A549 (cell line): Measurements from ENCODE around the gene PPHLN1.

ENCODE experiments used
- CTCF ChIP-seq: fragments of >200 bp; sonication (Bioruptor Twin); formaldehyde crosslinking; IDR thresholded peaks from 3 replicates; pipeline ENCODE4 v1.5.1; 2016
- EP300 ChIP-seq, 2 experiments: fragments of >200 bp; sonication (Bioruptor Twin); formaldehyde crosslinking; IDR thresholded peaks; 2 replicates in 1 of 2; 3 replicates in 1 of 2; pipeline ENCODE4 v1.6.1; 2016 to 2017
- ESRRA ChIP-seq: fragments of 150-350 bp; IDR thresholded peaks from 2 replicates; pipeline ENCODE4 v1.6.1; 2014; ENCODE audit warnings: mild to moderate bottlenecking, low read length, borderline replicate concordance
- MAFK ChIP-seq: fragments of 450-650 bp; IDR thresholded peaks from 2 replicates; pipeline ENCODE4 v1.6.1; 2014; ENCODE audit not compliant: partially characterized antibody
- MAZ ChIP-seq: fragments of 150-350 bp; IDR thresholded peaks from 2 replicates; pipeline ENCODE4 v1.6.1; 2014; ENCODE audit warnings: antibody characterized with exemption, low read depth, low read length, borderline replicate concordance
- NFE2L2 ChIP-seq: fragments of 150-350 bp; conservative IDR thresholded peaks from 2 replicates; pipeline ENCODE4 v1.6.1; 2014; ENCODE audit warnings: low read length
- POLR2A ChIP-seq: IDR thresholded peaks from 2 replicates; pipeline ENCODE4 v1.6.1; 2012; ENCODE audit warnings: mild to moderate bottlenecking, low read length
- POLR2AphosphoS2 ChIP-seq: conservative IDR thresholded peaks from 2 replicates; pipeline ENCODE4 v1.6.1; 2012; ENCODE audit warnings: low read length, improper control_type of control experiment, inconsistent platforms
- REST ChIP-seq: fragments of 200-600 bp; sonication (generic); IDR thresholded peaks from 2 replicates; pipeline ENCODE4 v1.6.1; 2016; ENCODE audit warnings: antibody characterized with exemption, mild to moderate bottlenecking, moderate library complexity
- RFX5 ChIP-seq: fragments of 450-650 bp; IDR thresholded peaks from 2 replicates; pipeline ENCODE4 v1.7.1; 2014; ENCODE audit warnings: antibody characterized with exemption, mild to moderate bottlenecking, moderate library complexity
- USF2 ChIP-seq: fragments of 450-650 bp; IDR thresholded peaks from 2 replicates; pipeline ENCODE4 v1.6.1; 2014; ENCODE audit warnings: antibody characterized with exemption

- no peak for TF ChIP-seq ESRRA
- TF ChIP-seq POLR2AphosphoS2 = no peak
- TF ChIP-seq MAZ = no peak
- no peak for TF ChIP-seq CTCF
- no peak for TF ChIP-seq RFX5
- TF ChIP-seq EP300 (IDR thresholded peaks at IDR 0.05) = no peak
- TF ChIP-seq USF2 = no peak
- no peak for TF ChIP-seq MAFK
- no peak for TF ChIP-seq REST
- no peak for TF ChIP-seq NFE2L2
- TF ChIP-seq POLR2A = peak; percentile 68; the same call in 1 of the 2 replicates
Observed at GRCh38 chr12:42325653-42326474, at the start of gene PPHLN1, which contains the start of gene ZCRB1.
